ENCODE results near the gene XKRX. TPM values are rescaled to one million over a fixed set of nuclear protein-coding genes. Genes with fewer than 3 reads are reported as not detected.

The XKRX gene
- total RNA-seq, 4 donors from 2014 or later, result 37.9 to 68.9 (median 51.3) TPM

DNA sequence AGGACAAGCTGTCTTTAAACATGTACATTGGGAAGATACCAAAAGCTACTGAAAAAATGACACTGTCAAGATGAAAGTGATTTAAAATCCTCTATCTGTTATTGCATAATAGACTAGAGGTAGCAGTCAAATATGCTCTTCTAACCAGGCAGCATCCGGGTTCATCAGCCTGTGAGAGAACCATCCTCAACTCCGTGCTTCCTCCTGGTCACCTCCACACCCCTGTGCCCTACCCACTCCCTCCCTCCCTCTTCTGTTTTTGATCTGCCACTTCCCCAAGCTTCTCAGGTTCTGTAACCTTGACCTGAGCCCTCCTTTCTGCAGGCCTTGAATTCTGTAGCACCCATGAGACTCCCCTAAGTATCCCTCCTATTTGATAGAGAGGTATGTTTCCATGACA, 60.4 kb downstream of the XKRX start:
- WGBS, 2 donors, result 74 to 75% methylated on average over 2 of the region's 2 CpGs
- TF ChIP-seq POLR2A (IDR thresholded peaks at IDR 0.05), result no peak
- TF ChIP-seq, protein P1, sequence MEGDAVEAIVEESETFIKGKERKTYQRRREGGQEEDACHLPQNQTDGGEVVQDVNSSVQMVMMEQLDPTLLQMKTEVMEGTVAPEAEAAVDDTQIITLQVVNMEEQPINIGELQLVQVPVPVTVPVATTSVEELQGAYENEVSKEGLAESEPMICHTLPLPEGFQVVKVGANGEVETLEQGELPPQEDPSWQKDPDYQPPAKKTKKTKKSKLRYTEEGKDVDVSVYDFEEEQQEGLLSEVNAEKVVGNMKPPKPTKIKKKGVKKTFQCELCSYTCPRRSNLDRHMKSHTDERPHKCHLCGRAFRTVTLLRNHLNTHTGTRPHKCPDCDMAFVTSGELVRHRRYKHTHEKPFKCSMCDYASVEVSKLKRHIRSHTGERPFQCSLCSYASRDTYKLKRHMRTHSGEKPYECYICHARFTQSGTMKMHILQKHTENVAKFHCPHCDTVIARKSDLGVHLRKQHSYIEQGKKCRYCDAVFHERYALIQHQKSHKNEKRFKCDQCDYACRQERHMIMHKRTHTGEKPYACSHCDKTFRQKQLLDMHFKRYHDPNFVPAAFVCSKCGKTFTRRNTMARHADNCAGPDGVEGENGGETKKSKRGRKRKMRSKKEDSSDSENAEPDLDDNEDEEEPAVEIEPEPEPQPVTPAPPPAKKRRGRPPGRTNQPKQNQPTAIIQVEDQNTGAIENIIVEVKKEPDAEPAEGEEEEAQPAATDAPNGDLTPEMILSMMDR (IDR thresholded peaks at IDR 0.05), result no peak
- intact Hi-C loops (cut with DNase I; ENCODE audit: low total_unique reads), result no loop called here
- no peak for DNase-seq (ENCODE audit: low spot score in 2 of 2)
- H3K4me3 ChIP-seq (ENCODE audit: low read depth, poor library complexity, severe bottlenecking), result no peak overlapping the region

DNA sequence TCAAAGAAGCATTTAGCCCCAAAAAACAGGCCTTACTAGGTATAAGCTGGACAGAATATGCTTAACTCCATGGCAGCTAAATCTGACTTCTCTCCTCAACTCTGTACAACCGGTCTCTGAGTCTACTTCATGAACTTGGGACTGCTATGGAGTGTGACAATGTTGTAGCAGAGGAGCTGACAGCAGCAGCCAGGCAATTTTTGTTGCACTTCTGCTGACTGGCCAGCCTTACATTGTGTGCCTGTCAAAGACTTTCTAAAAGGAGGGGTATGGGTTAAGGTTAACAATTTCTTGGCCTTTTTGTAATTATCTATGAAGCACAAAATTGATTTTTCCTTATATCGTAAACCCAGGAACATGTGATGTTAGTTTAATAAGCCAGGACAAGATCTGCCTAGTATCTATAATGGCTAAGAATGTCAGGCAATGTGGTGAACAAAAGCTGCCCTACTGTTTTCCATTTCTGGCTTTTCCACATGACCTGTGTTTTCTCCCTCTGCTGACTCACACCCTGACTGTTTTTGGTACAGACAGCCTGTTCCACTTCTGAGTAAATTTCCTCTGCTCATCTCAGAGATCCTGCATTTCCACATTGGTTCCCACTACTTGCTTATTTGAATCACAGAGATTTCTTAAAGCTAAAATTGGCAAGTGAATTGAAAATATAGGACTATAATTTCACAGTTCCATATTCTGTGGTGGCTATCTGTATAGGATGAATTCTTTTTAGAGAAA, 63.9 kb downstream of the XKRX start:
- intact Hi-C loops (cut with DNase I; ENCODE audit: low total_unique reads), result no loop called here
- TF ChIP-seq POLR2A (IDR thresholded peaks at IDR 0.05), result no peak
- TF ChIP-seq, protein P1 (IDR thresholded peaks at IDR 0.05), result no peak
- DNase-seq (ENCODE audit: low spot score in 2 of 2), result no peak
- WGBS, 2 donors, result 53 to 57% methylated on average over 2 of the region's 2 CpGs
- no peak overlapping the region for H3K4me3 ChIP-seq (ENCODE audit: low read depth, poor library complexity, severe bottlenecking)

Other genes starting within 250 kb of the XKRX start
- 1 to 10 TPM; 1.7 to 6.4 (median 4.0) TPM for gene SYTL4, start 196.8 kb downstream of the XKRX start, total RNA-seq
- gene CSTF2, start 108.5 kb downstream of the XKRX start, total RNA-seq, result 10 to 100 TPM in 3 of 4 donors, 1 to 10 TPM in 1; 8.0 to 10.9 (median 10.6) TPM
- gene NOX1, start 54.6 kb downstream of the XKRX start, total RNA-seq, result 1 to 10 TPM in 1 of 4 donors, under 1 TPM in 1, not detected in 2; 0.84 to 1.9 TPM
- gene ARL13A, start 40.8 kb upstream of the XKRX start, total RNA-seq, result not detected
- 10 to 100 TPM; 12.5 to 23.7 (median 14.6) TPM for gene TRMT2B, start 123.2 kb upstream of the XKRX start, total RNA-seq
- under 1 TPM in 3 of 4 donors, not detected in 1; 0.10 to 0.45 (median 0.17) TPM for gene TMEM35A, start 150.0 kb upstream of the XKRX start, total RNA-seq
- gene CENPI, start 169.3 kb upstream of the XKRX start, total RNA-seq, result 1 to 10 TPM in 1 of 4 donors, under 1 TPM in 3; 0.29 to 2.1 (median 0.54) TPM